Omental fat pad (tissue), 4 donors: Measurements from ENCODE around the gene ERGIC1. TPM values are rescaled to one million over a fixed set of nuclear protein-coding genes. Genes with fewer than 3 reads are reported as not detected.

Experiments used
- ATAC-seq: fragments of 150-250 bp; one replicate; pipeline ENCODE4 v1.9.1; 2016; ENCODE audit warnings: mild to moderate bottlenecking, moderate library complexity; ENCODE audit not compliant: low FRiP score
- DNase-seq: peaks from one replicate; pipeline ENCODE4 v3.0.0-alpha.2; 2019; ENCODE audit warnings: low spot score
- total RNA-seq, 4 donors: library from RNA; depleted of rRNA; stranded (reverse); fragments of >200 nt; gene quantifications; one replicate each; pipeline ENCODE4 v1.1.0, GENCODE V29; 2016
- TF ChIP-seq, protein P1 (sequence below), 3 donors: fragments of 450-650 bp; IDR thresholded peaks; one replicate each; pipeline ENCODE4 v1.5.1; 2016 to 2017; ENCODE audit warnings: antibody characterized with exemption in 3 of 3, mild to moderate bottlenecking in 3 of 3, moderate library complexity in 2 of 3

Gene ERGIC1
- total RNA-seq, 4 donors from 2014 or later: 98.8 to 227 (median 129) TPM

DNA sequence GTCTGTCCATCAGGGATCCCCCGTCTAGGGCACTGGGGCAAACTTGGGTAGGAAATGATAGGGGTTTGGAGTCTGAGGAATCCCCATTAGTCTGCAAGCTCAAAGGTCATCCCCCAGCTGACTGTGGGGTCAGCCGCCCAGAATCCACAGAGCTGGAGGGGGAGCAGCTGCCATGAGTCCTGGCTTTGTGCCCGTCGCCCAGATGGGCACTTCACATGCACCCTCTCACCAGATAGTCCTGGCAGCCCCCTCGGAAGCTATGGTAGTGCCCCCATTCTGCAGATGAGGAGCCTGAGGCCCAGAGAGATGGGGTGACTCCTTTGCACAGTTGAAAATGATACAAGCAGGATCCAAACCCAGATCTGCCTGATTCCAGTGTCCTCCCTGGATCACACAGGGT lies 89.5 kb downstream of the ERGIC1 start:
- no peak for ATAC-seq
- TF ChIP-seq, protein P1, sequence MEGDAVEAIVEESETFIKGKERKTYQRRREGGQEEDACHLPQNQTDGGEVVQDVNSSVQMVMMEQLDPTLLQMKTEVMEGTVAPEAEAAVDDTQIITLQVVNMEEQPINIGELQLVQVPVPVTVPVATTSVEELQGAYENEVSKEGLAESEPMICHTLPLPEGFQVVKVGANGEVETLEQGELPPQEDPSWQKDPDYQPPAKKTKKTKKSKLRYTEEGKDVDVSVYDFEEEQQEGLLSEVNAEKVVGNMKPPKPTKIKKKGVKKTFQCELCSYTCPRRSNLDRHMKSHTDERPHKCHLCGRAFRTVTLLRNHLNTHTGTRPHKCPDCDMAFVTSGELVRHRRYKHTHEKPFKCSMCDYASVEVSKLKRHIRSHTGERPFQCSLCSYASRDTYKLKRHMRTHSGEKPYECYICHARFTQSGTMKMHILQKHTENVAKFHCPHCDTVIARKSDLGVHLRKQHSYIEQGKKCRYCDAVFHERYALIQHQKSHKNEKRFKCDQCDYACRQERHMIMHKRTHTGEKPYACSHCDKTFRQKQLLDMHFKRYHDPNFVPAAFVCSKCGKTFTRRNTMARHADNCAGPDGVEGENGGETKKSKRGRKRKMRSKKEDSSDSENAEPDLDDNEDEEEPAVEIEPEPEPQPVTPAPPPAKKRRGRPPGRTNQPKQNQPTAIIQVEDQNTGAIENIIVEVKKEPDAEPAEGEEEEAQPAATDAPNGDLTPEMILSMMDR (IDR thresholded peaks at IDR 0.05): no peak
- DNase-seq: no peak

DNA sequence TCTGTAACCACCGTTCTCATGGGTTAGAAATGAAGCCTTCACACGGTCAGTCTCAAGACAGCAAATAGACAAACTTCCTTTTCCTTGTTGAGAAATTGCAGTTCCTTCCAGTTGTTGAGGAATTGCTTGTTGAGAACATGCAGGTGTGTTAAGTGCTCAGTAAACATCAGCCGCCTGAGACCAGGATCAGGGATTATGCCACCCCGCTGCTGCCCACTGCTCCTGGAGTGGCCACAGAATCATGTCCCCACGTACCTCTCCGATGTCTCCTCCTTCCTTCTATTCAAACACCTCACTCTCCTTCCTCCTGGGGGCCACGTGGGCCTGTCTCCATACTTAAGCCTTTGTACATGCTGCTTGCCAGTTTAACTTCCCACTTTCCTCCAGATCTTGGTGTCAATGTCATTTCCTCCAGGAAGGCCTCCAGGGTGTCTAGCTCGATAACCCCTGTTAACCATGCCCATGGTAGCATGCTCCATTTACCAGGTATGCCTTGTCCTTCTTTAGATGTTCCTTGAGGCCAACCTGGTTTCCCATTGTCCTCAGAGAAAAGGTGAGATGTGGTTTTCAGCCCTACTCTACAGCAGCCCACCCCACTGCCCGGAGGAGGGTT lies 91.4 kb downstream of the ERGIC1 start:
- ATAC-seq (no peak), DNase-seq (no peak)
- TF ChIP-seq, protein P1 (IDR thresholded peaks at IDR 0.05): no peak

DNA sequence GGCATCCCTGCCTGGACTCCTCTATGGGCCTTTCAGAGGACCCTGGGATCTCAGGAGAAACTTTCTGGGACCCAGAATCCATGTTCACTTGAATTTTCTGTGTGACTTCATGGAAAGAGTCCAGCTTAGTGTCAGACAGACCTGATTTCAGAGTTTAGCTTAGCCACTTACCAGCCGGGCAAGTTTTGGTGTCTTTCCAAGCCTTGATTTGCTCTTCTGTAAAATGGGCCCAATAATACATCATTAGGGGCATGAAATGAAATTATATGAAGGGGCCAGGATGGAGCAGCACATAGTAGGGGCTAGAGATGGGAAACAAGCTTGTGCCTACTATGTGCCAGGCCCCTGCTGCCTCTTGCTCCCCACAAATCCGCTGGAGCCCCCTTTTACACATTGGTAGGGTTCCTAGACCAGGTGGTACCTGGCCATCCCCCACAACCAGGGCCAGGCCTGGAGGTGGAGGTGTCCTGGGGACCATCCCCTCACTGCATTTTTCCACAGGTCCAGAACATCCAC lies 92.0 kb downstream of the ERGIC1 start:
- DNase-seq (no peak), ATAC-seq (no peak)
- TF ChIP-seq, protein P1 (IDR thresholded peaks at IDR 0.05): no peak

DNA sequence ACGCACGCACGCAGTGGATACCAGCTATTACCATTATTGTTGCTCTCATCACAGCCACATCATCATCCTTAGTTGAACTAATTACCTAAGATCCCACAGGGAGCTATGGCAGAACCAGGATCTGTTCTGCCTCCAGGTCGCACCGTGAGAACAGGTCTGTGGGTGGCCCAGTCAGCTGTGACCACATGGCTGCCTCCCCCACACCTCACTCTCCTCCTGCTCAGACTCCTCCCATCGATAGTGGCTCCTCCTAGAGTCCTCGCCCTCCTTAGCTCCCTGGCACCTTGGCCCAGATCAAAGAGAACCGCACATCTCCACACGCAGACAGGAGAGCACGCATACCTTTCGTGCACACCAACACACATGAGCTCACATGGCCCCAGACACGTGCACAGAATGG lies 92.7 kb downstream of the ERGIC1 start:
- TF ChIP-seq, protein P1 (IDR thresholded peaks at IDR 0.05): no peak
- ATAC-seq (no peak), DNase-seq (no peak)

DNA sequence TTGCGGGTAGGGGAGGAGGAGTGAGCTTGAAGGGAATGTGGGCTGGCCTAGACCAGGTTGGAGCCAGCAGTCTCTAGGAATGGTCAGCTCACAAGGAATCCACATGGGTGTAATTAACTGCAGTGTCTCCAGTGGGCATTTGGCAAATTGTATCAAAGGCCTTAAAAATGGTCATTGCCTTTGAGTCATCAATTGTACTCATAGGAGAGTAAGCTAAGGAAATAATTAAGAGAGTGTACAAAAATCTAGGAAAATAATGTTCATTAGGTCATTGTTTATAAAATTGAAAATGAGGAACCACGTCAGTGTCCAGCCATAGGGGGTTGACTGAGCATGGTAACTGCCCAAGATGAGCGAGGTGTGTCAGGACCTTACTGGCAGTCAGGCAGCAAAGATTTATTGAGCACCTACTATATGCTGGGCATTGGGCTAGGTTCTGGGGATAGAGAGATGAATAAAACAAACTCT lies 95.4 kb downstream of the ERGIC1 start:
- DNase-seq (no peak), ATAC-seq (no peak)
- TF ChIP-seq, protein P1 (IDR thresholded peaks at IDR 0.05): no peak

DNA sequence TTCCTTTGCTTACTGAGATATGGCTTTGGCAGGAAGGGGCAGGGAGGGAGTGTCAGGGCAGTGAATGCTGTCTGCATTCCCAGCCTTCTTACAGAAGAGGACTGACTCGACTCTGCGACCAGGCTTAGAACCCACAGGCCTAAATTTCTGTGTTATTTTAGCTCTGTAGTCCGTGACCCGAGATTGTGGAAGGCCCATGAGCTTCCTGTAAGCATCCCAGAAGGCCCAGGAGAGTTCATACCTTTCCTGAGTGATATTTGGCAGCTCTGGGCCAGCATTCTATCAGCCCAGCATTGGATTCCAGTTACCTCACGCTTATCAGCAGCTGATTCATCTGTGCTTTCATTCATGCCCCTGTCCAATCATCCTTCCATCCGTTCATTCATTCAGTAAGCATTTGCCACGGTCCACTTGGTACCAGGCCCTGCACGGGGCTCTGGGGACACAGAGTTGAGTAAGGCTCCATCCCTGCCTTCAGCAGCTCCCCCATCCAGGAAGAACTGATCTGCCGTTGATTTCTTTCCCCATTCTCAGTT lies 97.0 kb downstream of the ERGIC1 start:
- TF ChIP-seq, protein P1 (IDR thresholded peaks at IDR 0.05): no peak
- ATAC-seq: peak; percentile 89
- peak; percentile 46 for DNase-seq
